GM12878 (cell line): ENCODE measurements around the gene KLHDC2. TPM values are rescaled to one million over a fixed set of nuclear protein-coding genes. Genes with fewer than 3 reads are reported as not detected.
"Not testable (repeated sequence)": the region's sequence is repeated elsewhere in the genome, so short reads cannot be mapped to it uniquely, and the experiment has no call there.

Source experiments
- ATAC-seq: fragments of 200-7000 bp; cut with Tn5 transposase; 3 replicates; pipeline ENCODE4 v1.9.1; 2020; ENCODE audit warnings: mild to moderate bottlenecking, moderate library complexity
- BruUV-seq: library from RNA; stranded (reverse); fragments of 400-500 nt; replicated peaks from 2 replicates; lab custom pipeline; 2021; lab: Mats Ljungman, UMichigan
- CTCF ChIA-PET: fragments of 300-600 bp; sonication (Branson Sonifier 250); formaldehyde crosslinking; extraction: SDS; loops from one replicate; lab custom pipeline; 2021; ENCODE audit warnings: inconsistent platforms; lab: Yijun Ruan, JAX
- POLR2A ChIA-PET: fragments of 350-600 bp; formaldehyde crosslinking; extraction: SDS; loops from one replicate; lab custom pipeline; 2021; ENCODE audit warnings: inconsistent platforms; lab: Charles Lee
- RAD21 ChIA-PET: fragments of 300-600 bp; sonication (Branson Sonifier 250); formaldehyde crosslinking; loops from one replicate; lab custom pipeline; 2023; ENCODE audit warnings: antibody characterized with exemption; ENCODE audit not compliant: unreplicated experiment; lab: Charles Lee
- SMC1A ChIA-PET: fragments of 300-600 bp; sonication (Branson Sonifier 250); formaldehyde crosslinking; loops from one replicate; lab custom pipeline; 2023; ENCODE audit not compliant: unreplicated experiment, uncharacterized antibody; lab: Charles Lee
- DNase-seq: peaks from one replicate; pipeline ENCODE4 v3.0.0-alpha.2; 2011; ENCODE audit warnings: low read depth, low spot score
- FAIRE-seq: peaks from 3 replicates; lab custom pipeline; 2011; peaks lifted over from hg19 to GRCh38; lab: Jason Lieb, UNC
- H2AFZ ChIP-seq: 2 replicates; pipeline ENCODE4 v1.6.0; 2011; ENCODE audit warnings: low read depth, low read length, control low read depth; ENCODE audit not compliant: control insufficient read depth
- H3K27ac ChIP-seq: 2 replicates; pipeline ENCODE4 v1.5.1; 2011; ENCODE audit warnings: control low read depth; ENCODE audit not compliant: control insufficient read depth, insufficient read depth
- H3K27me3 ChIP-seq, 2 experiments: replicated peaks in 1 of 2; 2 replicates each; pipeline versions ENCODE4 v1.6.0 to v1.6.1; 2011; ENCODE audit warnings: low read length in 1 of 2; ENCODE audit not compliant: control insufficient read depth in 2 of 2, insufficient read depth in 2 of 2
- H3K36me3 ChIP-seq, 2 experiments: 2 replicates each; pipeline ENCODE4 v1.5.1; 2011; ENCODE audit warnings: low read length in 1 of 2; ENCODE audit not compliant: control insufficient read depth in 2 of 2, insufficient read depth in 2 of 2
- H3K4me1 ChIP-seq: 2 replicates; pipeline ENCODE4 v1.6.1; 2011; ENCODE audit warnings: mild to moderate bottlenecking, low read length, moderate library complexity, mixed read lengths; ENCODE audit not compliant: control insufficient read depth, insufficient read depth
- H3K4me2 ChIP-seq: 2 replicates; pipeline ENCODE4 v1.6.0; 2011; ENCODE audit warnings: control low read depth; ENCODE audit not compliant: control insufficient read depth, insufficient read depth
- H3K4me3 ChIP-seq: fragments of 200-600 bp; sonication (generic); 2 replicates; pipeline ENCODE4 v1.5.1; 2016
- H3K79me2 ChIP-seq: 2 replicates; pipeline ENCODE4 v1.6.0; 2011; ENCODE audit warnings: low read length; ENCODE audit not compliant: control insufficient read depth, insufficient read depth
- H3K9ac ChIP-seq: 2 replicates; pipeline ENCODE4 v1.8.0; 2011; ENCODE audit warnings: low read length, control low read depth, mixed read lengths; ENCODE audit not compliant: control insufficient read depth, insufficient read depth
- H3K9me3 ChIP-seq: replicated peaks from 3 replicates; pipeline ENCODE4 v1.5.1; 2011; ENCODE audit warnings: mild to moderate bottlenecking, low read length; ENCODE audit not compliant: control insufficient read depth, insufficient read depth
- H4K20me1 ChIP-seq: 2 replicates; pipeline ENCODE4 v1.6.0; 2011; ENCODE audit not compliant: control insufficient read depth, insufficient read depth
- ATF3 ChIP-seq: IDR thresholded peaks from 2 replicates; pipeline ENCODE4 v1.6.1; 2011; ENCODE audit warnings: low read depth, mild to moderate bottlenecking, low read length, moderate library complexity, borderline replicate concordance; ENCODE audit errors: extremely low read depth
- GATAD2B ChIP-seq: fragments of 450-650 bp; conservative IDR thresholded peaks from 2 replicates; pipeline ENCODE4 v1.6.1; 2017; ENCODE audit warnings: low read depth, mild to moderate bottlenecking, moderate library complexity
- HDAC2 ChIP-seq: fragments of 200-600 bp; sonication (generic); IDR thresholded peaks from 2 replicates; pipeline ENCODE4 v1.6.1; 2017
- HDGF ChIP-seq: fragments of 450-650 bp; IDR thresholded peaks from 2 replicates; pipeline ENCODE4 v1.6.1; 2016; ENCODE audit warnings: antibody characterized with exemption
- KLF5 ChIP-seq: fragments of 450-650 bp; IDR thresholded peaks from 2 replicates; pipeline ENCODE4 v1.6.1; 2014; ENCODE audit warnings: mild to moderate bottlenecking; ENCODE audit not compliant: partially characterized antibody
- PKNOX1 ChIP-seq: fragments of 450-650 bp; IDR thresholded peaks from 2 replicates; pipeline ENCODE4 v1.6.1; 2016; ENCODE audit warnings: mild to moderate bottlenecking
- RBBP5 ChIP-seq: fragments of 200-600 bp; sonication (generic); conservative IDR thresholded peaks from 2 replicates; pipeline ENCODE4 v1.6.1; 2016
- TAF1 ChIP-seq: IDR thresholded peaks from 2 replicates; pipeline ENCODE4 v1.6.1; 2011; ENCODE audit warnings: mild to moderate bottlenecking, low read depth, low read length, borderline replicate concordance
- WGBS: methylation state at CpG from one replicate; pipeline ENCODE4 v1.1.6; 2016; ENCODE audit warnings: low lambda C conversion rate; ENCODE audit not compliant: insufficient replicate concordance, insufficient coverage; ENCODE audit errors: missing lambda C conversion rate; 5-methylcytosine and 5-hydroxymethylcytosine counted together
- in situ Hi-C: fragments of 300-500 bp; cut with MboI; formaldehyde crosslinking; loops from 9 replicates; pipeline ENCODE4 v1.14.3; 2018; ENCODE audit warnings: mixed read lengths
- intact Hi-C: fragments of 100-400 bp; cut with micrococcal nuclease; formaldehyde crosslinking; loops from one replicate; pipeline ENCODE4 v1.14.2; 2022; ENCODE audit not compliant: unreplicated experiment
- polyA plus RNA-seq, 11 experiments: library from polyadenylated mRNA; depleted of rRNA in 4 of 11; unstranded in 6 of 11; stranded (reverse) in 5 of 11; fragments of >200 nt; fragmentation: Nextera tagmentation in 4 of 11; fragmentation: Illumina TruSeq in 1 of 11; extraction: Ambion mirVana in 4 of 11; extraction: Trizol in 1 of 11; gene quantifications; 1 replicate in 1 of 11; 2 replicates in 10 of 11; pipeline versions ENCODE4 v1.2.1 to v1.2.3, GENCODE V29; 2011 to 2016; ENCODE audit warnings: inconsistent platforms in 2 of 11, missing spikeins in 2 of 11, low read depth in 1 of 11
- total RNA-seq, 4 experiments: library from RNA; depleted of rRNA in 3 of 4; stranded (reverse); fragments of >200 nt in 3 of 4; fragmentation: Illumina TruSeq in 1 of 4; extraction: Trizol in 1 of 4; gene quantifications; 2 replicates each; pipeline versions ENCODE4 v1.2.1 to v1.2.3, GENCODE V29; 2013 to 2021

The KLHDC2 gene
- total and polyA plus RNA-seq, 10 of the 15 experiments (the other 5 are each of a cell fraction or from before 2014, with no cell fraction given) = 6.0 to 45.0 (median 24.7) TPM

- in situ Hi-C loops = no loop called here
- SMC1A ChIA-PET = no interaction called here
- intact Hi-C loops = no loop called here
- Histone ChIP-seq H3K36me3 (no peaks in the 10 kb centered on the region), H3K27ac (no peak overlapping the region), H3K4me2 (no peak overlapping the region), H3K4me3 (no peak overlapping the region), H3K27me3 (no peaks in the 10 kb centered on the region), H3K9ac (no peak overlapping the region), H3K4me1 (no peaks in the 10 kb centered on the region), H3K79me2 (no peaks in the 10 kb centered on the region), H3K9me3 (no peaks in the 10 kb centered on the region), H4K20me1 (no peaks in the 10 kb centered on the region), H2AFZ (no peak overlapping the region)
- POLR2A ChIA-PET = no interaction called here
- ATAC-seq (no peak), DNase-seq (no peak), FAIRE-seq (no peak)
- CTCF ChIA-PET = no interaction called here
- BruUV-seq = no TSS peak
- TF ChIP-seq GATAD2B (no peak), HDGF (no peak), ATF3 (no peak), PKNOX1 (no peak), HDAC2 (no peak), RBBP5 (no peak), KLF5 (no peak), TAF1 (no peak)
- RAD21 ChIA-PET = no interaction called here
Measured at GRCh38 chr14:49720744-49721143, 47.2 kb upstream of the KLHDC2 start.

- H3K4me3 ChIP-seq, H4K20me1 ChIP-seq, ATAC-seq, POLR2A ChIA-PET, H3K79me2 ChIP-seq, H3K9me3 ChIP-seq, intact Hi-C loops, BruUV-seq, H3K27ac ChIP-seq, FAIRE-seq, H3K4me2 ChIP-seq, H3K4me1 ChIP-seq, H3K36me3 ChIP-seq, H2AFZ ChIP-seq, SMC1A ChIA-PET, H3K9ac ChIP-seq, H3K27me3 ChIP-seq, DNase-seq, in situ Hi-C loops, RAD21 ChIA-PET: not testable (repeated sequence)
- CTCF ChIA-PET = interaction anchor here (0.6 kb wide), 2 partner anchors 10 to 39 kb away, joined by 3 to 4 read pairs; no protein-coding TSS in a partner anchor
- WGBS = 86% methylated on average over 9 of the region's 9 CpGs
Measured at GRCh38 chr14:49721733-49722435, 46.1 kb upstream of the KLHDC2 start.
